NOMO-1 treated with dmso at 0.1 percent for 144 hours (cell line): ENCODE results near the gene BICRAL.
"Not testable (repeated sequence)": the region's sequence is repeated elsewhere in the genome, so short reads cannot be mapped to it uniquely, and the experiment has no call there.

Experiments used
- DNase-seq: peaks from one replicate; lab custom pipeline; 2025; ENCODE audit not compliant: unreplicated experiment; lab: John Stamatoyannopoulos, UW

Gene BICRAL

GRCh38 chr6:42831237-42831636 is 49.4 kb downstream of the BICRAL start:
- DNase-seq = no peak

GRCh38 chr6:42834056-42834455 is 52.2 kb downstream of the BICRAL start:
- DNase-seq = no peak

GRCh38 chr6:42841844-42842584 is 60.2 kb downstream of the BICRAL start:
- no peak for DNase-seq

GRCh38 chr6:42845327-42845694 is 63.5 kb downstream of the BICRAL start:
- no peak for DNase-seq

GRCh38 chr6:42846505-42846904 is 64.7 kb downstream of the BICRAL start:
- no peak for DNase-seq

GRCh38 chr6:42848700-42849099 is 66.8 kb downstream of the BICRAL start:
- DNase-seq = no peak

GRCh38 chr6:42851599-42851998 is 69.7 kb downstream of the BICRAL start:
- DNase-seq = no peak

GRCh38 chr6:42860036-42860435 is 78.2 kb downstream of the BICRAL start:
- DNase-seq = no peak

- no peak for DNase-seq
These were observed 78.6 kb downstream of the BICRAL start for GRCh38 chr6:42860481-42860880.

- DNase-seq = no peak
These were observed 82.8 kb downstream of the BICRAL start for GRCh38 chr6:42864602-42865001.

- no peak for DNase-seq
These were observed 88.5 kb downstream of the BICRAL start for GRCh38 chr6:42870145-42870936.

GRCh38 chr6:42871711-42872110 is 89.9 kb downstream of the BICRAL start:
- DNase-seq = no peak

GRCh38 chr6:42873313-42873712 is 91.5 kb downstream of the BICRAL start:
- DNase-seq = no peak

GRCh38 chr6:42877695-42878094 is 95.8 kb downstream of the BICRAL start:
- no peak for DNase-seq

- DNase-seq = peak; percentile 81
These were observed 97.8 kb downstream of the BICRAL start, which contains the start of gene RPL7L1 for GRCh38 chr6:42879372-42880239. Gene RPL7L1, plus strand, starts transcription at chr6:42879616. Its CDS starts 295 bp downstream, at chr6:42879911.

GRCh38 chr6:42880240-42880817 is 98.5 kb downstream of the BICRAL start:
- not testable (repeated sequence) for DNase-seq

GRCh38 chr6:42880871-42881270 is 99.0 kb downstream of the BICRAL start:
- not testable (repeated sequence) for DNase-seq

- DNase-seq = no peak
These were observed 103.8 kb downstream of the BICRAL start for GRCh38 chr6:42885702-42886101.

GRCh38 chr6:42888201-42888600 is 106.3 kb downstream of the BICRAL start:
- DNase-seq = not testable (repeated sequence)

- no peak for DNase-seq
These were observed 108.0 kb downstream of the BICRAL start for GRCh38 chr6:42889815-42890214.
